GM19397 (cell line): Measurements from ENCODE around the gene SLC25A34.

ENCODE experiments used
- ATAC-seq: cut with Tn5 transposase; IDR thresholded peaks from one replicate; pipeline ENCODE4 v1.9.1; 2021; ENCODE audit warnings: mild to moderate bottlenecking, moderate library complexity; ENCODE audit not compliant: unreplicated experiment

The SLC25A34 gene

GRCh38 chr1:15712168-15712567 is 23.9 kb upstream of the SLC25A34 start:
- ATAC-seq: no peak

DNA sequence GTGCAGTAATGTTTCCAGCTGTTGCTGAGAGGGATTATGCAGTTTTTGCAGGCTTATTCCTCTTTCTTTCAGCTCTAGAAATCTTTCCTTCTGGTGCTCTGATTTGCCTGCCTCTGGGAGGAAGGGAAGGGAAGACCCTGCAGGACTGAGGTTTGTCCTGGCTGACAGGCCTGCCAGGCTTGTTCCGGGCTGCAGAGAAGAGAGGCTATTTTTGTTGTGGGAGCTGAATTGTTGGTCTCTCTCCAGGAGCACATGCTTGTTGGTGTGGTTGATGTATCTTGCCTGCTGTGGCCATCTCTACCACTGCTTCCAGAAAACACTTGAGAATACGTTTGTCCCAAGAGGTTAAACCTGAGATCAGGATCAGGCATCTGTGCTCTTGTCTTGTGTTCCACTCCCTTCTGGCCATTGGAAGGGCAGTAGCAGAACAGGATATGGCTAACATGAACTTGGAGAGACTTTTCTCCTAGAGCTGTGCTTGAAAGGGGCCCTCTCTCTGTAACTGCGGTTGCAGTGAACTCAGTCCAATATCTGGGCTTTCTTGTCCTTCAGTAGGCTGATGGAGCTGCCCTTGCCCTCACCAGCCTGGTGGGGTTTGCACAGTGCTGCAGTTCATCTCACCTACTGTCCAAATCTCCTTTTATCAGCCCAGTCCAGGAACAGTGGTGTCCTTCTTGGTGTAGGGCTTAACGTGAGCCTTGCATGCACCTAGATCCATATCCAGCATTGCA is 21.5 kb upstream of the SLC25A34 start:
- no peak for ATAC-seq

- no peak for ATAC-seq
Measured at GRCh38 chr1:15717418-15718125, 18.5 kb upstream of the SLC25A34 start.

- no peak for ATAC-seq
Measured at GRCh38 chr1:15718199-15718601, 17.9 kb upstream of the SLC25A34 start.

GRCh38 chr1:15719381-15720120 is 16.5 kb upstream of the SLC25A34 start:
- no peak for ATAC-seq

- no peak for ATAC-seq
Measured at GRCh38 chr1:15720861-15721260, 15.2 kb upstream of the SLC25A34 start.

DNA sequence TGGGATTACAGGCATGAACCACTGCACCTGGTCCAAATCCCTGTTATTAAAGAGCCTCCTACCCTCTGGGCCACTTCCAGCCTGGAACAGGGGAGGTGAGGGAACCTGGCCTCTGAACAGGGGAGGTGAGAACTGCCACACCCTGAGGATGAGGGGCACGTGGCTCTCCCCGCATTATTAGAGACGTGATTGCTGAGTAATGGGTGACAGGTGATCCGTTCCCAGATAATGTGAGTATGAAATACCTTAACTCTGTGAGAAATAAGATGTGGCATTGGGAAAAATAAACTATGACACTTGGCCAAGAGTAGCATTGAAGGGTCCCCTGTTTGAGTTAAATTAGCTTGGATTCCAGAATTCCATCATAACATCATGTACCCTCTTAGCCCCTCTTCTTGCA is 13.6 kb upstream of the SLC25A34 start:
- no peak for ATAC-seq

DNA sequence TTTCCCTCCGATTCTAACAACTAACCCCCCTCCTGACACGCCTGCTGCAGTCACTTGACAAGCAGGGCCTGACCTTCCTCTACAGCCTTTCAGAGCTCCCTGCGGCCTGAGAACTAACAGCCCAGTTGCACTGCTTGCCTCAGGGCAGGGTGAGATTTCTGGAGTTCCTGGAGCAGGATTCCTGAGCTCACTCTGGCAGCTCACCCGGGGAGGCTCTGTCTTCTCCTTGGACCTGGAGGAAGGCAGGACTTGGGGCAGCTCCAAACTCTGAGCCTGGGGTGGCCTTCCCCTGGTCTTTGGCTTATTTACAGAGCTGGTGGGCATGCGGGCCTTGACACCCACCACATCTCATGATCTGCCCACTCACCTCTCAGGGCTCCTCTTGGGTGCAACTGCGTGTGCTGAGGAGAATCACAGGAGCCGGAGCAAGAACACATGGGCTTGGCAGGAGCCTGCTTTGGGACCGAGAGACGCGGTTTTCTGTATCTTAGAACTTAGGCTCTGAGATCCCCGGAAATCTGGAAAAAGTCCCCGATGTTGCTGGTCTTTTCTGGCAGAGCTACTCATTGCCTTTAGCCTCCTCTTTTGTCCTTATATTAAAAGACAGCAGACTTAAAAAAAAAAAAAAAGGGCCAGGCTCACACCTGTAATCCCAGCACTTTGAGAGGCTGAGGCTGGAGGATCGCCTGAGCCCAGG is 13.1 kb upstream of the SLC25A34 start:
- no peak for ATAC-seq

DNA sequence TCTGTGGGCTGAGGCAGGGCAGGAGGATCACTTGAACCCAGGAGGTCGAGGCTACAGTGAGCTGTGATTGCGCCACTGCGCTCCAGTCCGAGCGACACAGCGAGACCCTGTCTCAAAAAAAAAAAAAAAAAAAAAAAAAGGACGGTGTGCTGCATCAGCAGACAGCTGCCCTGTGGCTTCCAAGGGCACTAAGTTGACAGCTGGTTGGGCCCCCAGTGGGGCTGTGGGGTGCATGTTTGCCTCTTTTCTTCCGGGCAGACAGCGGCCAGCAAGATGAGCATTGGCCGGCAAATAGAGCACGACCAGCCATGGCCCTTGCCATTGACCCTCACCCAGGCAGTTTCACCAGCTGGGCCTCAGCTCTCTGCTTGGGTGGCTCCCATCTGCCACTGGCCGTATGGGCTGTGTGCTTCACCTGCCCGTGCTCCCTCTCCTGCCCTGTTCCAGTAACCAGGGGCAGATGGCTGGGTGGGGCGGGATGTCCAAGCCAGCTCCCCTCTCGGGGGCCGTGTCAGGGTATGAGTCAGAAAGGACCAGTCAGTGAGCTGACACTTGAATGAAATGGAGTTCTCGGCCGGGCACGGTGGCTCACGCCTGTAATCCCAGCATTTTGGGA is 12.3 kb upstream of the SLC25A34 start:
- no peak for ATAC-seq

DNA sequence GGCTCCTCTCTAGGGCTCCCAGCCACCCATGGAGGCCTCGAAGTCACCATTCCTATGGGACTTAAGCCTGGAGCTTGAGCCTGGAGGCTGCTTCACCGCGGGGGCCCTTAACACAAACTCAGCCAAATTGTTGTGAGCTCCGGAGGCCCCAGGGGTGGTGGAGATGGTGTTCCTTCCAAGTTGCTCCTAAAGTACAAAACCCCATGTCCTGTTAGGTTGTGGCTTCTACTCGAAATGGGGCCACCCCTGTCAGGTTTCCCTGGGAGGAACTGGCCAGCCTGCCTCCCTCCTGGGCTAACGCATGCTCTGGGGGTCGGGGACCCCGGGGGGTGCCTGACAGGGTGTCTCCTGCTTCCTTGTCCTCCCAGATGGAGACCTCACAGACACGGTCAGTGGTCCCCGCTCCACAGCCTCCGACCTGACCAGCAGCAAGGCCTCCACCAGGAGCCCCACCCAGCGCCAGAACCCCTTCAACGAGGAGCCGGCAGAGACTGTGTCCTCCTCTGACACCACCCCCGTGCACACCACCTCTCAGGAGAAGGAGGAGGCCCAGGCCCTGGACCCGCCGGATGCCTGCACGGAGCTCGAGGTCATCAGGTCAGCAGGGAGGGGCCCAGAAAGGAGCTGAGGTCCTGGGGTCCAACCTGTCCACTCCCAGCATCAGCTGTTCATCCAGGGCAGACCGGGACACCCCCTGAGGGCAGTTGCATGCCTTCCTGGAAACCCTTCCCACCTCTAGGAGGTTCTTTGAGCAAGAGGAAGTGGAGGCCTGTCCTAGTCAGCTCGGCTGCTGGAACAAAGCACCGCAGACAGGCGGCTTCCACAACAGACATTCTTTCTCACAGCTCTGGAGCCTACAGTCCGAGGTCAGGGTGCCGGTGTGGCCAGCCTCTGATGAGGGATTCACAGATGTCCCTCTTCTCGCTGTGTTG is 10.8 kb upstream of the SLC25A34 start:
- no peak for ATAC-seq

- no peak for ATAC-seq
Measured at GRCh38 chr1:15726508-15726907, 9.6 kb upstream of the SLC25A34 start.

GRCh38 chr1:15727021-15727420 is 9.0 kb upstream of the SLC25A34 start:
- no peak for ATAC-seq

GRCh38 chr1:15727424-15727823 is 8.6 kb upstream of the SLC25A34 start:
- no peak for ATAC-seq

DNA sequence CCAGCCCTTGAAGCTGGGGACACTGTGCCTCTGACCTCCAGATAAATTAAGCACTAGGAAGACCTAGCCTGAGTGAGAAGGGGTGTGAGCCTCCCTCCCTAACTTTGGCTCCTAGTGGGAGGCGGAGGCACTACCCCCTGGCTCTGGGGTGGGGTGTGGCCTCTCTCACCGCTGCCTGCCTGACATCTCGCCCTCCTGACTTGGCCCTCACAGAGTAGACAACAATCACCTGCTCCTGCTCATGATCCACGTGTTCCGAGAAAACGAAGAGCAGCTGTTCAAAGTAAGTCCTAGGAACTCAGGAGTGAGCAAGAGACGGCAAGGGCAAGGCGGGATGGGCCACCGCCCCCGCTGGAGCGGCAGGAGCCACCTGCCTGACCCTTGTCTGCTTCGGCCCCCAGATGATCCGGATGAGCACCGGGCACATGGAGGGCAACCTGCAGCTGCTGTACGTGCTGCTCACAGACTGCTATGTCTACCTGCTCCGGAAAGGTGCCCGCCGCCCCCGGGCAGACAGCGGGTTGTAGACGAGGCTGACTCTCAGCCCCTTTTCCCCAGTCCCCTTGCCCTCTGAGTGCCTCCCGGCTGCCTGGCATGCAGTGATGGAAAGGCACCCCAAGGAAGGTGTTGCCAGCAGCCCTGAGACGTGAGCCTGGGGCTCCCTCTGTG is 8.1 kb upstream of the SLC25A34 start:
- ATAC-seq: no peak

GRCh38 chr1:15728937-15729657 is 7.0 kb upstream of the SLC25A34 start:
- no peak for ATAC-seq

- ATAC-seq: no peak
Measured at GRCh38 chr1:15730423-15730822, 5.6 kb upstream of the SLC25A34 start.

DNA sequence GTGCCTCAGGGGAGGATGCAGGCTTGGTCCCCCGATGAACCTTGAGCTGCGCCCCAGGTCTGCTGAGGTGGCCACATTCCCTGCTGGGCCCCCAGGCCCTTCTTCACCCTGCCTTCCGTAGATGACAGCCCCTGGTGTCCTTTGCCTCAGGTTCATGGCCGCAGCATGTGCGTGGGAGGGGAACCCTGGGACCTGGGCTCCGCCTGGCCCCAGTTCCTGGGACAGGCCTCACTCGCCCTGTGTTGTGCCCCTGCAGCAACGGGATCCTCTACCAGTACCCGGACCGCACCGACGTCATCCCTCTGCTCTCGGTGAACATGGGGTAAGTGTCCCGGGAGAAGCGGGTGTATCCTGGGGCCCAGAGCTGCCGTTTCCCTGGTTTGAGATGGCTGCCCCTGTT is 5.1 kb upstream of the SLC25A34 start:
- ATAC-seq: no peak
